HG03565 (cell line): ENCODE results near the gene MAGI2.
"Not testable (repeated sequence)": the region's sequence is repeated elsewhere in the genome, so short reads cannot be mapped to it uniquely, and the experiment has no call there.

Experiments
- ATAC-seq: cut with Tn5 transposase; IDR thresholded peaks from one replicate; pipeline ENCODE4 v1.9.1; 2021; ENCODE audit warnings: mild to moderate bottlenecking, moderate library complexity; ENCODE audit not compliant: unreplicated experiment

Gene MAGI2

DNA sequence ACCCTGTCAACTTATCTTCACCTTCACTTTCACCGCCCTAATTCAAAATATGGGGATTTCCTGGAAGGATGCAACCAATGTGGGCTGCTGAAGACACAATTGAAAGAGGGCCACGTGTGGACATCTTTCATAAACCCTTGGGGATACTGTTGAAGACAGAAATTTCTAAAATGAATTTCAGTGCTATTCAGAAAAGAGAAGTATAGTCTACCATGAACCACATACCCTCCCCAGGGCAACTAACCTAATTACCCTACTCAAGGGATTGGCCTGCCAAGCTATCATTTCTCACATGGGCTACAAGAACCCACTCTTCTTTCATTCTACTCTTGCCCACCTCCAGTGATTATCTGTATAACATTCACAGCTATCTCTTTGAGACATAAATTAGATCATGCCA is 1428.9 kb downstream of the MAGI2 start:
- ATAC-seq, result no peak

DNA sequence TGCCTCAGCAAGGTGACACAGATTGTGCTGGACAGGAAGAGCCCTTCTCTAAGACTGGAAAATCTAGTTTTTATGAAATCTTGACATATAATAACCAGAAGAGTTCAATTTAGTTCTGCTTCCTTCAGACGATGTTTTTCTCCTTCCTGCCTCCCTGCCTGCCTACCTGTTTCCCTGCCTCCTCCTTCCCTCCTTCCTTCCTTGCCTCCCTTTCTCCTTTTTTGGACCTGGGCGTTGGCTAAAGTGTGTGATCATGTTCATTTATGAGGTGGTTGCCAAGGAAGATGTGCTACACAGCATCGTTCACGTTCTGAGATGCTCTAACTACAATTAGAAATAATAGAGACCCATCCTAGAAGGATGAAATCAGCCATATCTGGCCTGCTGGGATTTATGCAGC is 1430.3 kb downstream of the MAGI2 start:
- no peak for ATAC-seq

GRCh38 chr7:78022165-78022564 is 1431.3 kb downstream of the MAGI2 start:
- no peak for ATAC-seq

- ATAC-seq, result no peak
These were observed 1432.6 kb downstream of the MAGI2 start for GRCh38 chr7:78020874-78021249.

GRCh38 chr7:78020136-78020873 is 1433.2 kb downstream of the MAGI2 start:
- peak; percentile 51 for ATAC-seq

DNA sequence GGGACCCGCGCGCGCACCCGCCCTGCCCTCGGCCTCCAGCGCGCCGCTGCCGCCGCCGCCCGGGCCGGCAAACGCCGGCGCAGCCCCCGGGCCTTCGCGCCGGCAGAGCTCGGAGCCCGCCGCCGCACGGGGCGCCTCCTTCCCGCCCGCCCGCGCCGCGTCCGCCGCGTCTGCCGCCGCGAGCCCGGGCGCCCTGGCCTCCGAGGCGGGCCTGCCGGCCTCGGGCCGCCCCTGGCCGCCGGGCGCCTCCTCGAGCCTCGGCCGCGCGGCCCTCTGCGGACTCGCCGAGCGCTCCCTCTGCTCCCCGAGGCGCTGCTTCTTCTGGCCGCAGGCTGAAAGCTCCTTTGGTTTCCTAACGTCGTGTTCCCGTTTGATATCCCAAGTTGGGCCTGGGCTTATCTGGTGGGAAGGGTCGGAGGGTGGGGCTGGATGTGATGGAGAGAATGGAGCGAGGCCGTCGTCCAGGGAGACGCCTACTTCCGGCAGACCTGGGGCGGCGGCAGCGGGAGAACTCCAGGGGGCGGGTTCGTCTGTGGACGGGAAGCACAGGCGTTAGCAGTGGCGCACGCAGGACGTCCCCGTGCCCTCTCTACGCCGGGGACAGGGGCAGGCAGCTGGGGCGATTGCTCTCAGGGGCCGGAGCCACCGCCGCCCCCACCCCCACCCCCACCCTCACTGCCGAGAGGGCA is 1433.9 kb downstream of the MAGI2 start:
- peak; percentile 62 for ATAC-seq

GRCh38 chr7:78018641-78019446 is 1434.6 kb downstream of the MAGI2 start:
- ATAC-seq, result peak; percentile 14

DNA sequence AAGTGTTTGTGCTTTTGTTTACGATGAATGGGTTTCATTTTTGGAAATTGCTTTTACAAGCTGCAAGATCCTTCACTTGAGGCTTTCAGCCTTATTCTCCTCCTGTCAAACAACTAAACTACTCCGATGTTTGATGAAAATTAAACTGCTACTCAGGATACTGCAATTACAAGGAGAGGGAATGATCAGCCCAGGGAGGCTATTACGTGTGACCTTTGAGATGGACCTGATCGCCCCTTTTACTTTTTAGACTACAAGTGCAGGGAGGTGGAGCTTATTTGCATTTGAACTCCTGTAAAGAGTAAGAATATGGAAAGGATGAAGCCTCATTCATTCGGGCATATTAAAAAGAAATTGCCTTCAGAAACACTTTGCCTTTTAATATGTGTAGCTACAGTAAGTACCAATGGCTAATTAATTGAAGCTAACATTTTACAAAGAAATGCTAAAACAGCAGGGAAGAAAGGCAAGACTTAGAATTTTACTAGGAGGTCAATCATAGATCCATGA is 1435.8 kb downstream of the MAGI2 start:
- ATAC-seq, result no peak

- no peak for ATAC-seq
These were observed 1437.8 kb downstream of the MAGI2 start for GRCh38 chr7:78015574-78016260.

GRCh38 chr7:78014401-78014800 is 1439.1 kb downstream of the MAGI2 start:
- ATAC-seq, result no peak

- no peak for ATAC-seq
These were observed 1440.1 kb downstream of the MAGI2 start for GRCh38 chr7:78013386-78013785.

GRCh38 chr7:78011642-78012041 is 1441.8 kb downstream of the MAGI2 start:
- no peak for ATAC-seq

DNA sequence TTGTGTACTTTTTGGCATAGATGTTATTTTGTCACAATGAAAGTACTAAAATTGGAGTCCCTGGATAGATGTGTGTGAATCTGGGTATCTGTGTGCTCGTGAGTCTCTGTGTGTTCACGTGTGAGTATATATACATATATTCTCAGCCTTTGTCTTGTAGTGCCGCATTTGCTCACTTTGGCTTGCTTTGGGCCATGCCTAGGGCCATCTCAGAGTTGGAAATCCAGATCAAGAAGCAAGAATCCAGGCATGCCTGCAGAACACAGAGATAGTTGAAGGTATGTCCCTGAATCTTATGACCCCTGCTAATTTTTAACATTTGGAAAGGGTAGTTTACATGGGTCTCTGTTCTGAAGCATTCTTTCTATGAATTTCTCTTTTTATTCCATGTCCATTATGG is 1446.2 kb downstream of the MAGI2 start:
- ATAC-seq, result no peak

GRCh38 chr7:78006063-78006755 is 1447.3 kb downstream of the MAGI2 start:
- no peak for ATAC-seq

- ATAC-seq, result no peak
These were observed 1450.8 kb downstream of the MAGI2 start for GRCh38 chr7:78002715-78003114.

DNA sequence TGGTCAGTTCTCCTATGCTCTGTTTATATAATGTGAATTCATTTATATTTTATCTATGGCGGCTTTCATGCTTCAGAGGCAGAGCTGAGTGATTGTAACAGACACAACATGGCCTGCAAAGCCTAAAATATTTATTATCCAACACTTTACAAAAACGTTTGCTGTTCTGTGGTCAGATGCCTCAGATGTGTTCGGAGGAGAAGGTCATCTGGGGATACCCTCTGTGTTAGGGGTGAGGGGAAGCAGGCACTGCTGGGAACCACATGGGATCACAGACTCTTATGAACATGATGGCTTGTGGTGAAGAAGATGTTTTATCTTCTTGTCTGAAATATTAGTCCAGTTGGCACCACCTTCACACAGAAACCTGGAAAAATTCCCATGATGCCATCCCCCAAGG is 1451.4 kb downstream of the MAGI2 start:
- no peak for ATAC-seq

GRCh38 chr7:77999168-77999567 is 1454.3 kb downstream of the MAGI2 start:
- ATAC-seq, result not testable (repeated sequence)

GRCh38 chr7:77995717-77996116 is 1457.8 kb downstream of the MAGI2 start:
- ATAC-seq, result no peak

DNA sequence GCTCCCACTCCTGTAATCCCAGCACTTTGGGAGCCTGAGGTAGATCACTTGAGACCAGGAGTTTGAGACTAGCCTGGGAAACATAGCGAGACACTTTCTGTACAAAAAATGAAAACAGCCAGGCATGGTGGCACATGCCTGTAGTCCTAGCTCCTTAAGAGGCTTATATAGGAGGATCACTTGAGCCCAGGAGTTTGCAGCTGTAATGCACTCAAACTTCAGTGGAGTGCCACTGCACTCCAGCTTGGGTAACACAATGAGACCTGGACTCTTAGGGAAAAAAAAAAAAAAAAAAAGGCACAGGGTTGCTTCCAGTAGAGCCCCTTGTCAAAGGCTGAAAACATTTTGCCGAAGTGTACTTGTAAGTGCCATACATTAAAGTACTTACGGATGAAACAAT is 1459.6 kb downstream of the MAGI2 start:
- ATAC-seq, result no peak

DNA sequence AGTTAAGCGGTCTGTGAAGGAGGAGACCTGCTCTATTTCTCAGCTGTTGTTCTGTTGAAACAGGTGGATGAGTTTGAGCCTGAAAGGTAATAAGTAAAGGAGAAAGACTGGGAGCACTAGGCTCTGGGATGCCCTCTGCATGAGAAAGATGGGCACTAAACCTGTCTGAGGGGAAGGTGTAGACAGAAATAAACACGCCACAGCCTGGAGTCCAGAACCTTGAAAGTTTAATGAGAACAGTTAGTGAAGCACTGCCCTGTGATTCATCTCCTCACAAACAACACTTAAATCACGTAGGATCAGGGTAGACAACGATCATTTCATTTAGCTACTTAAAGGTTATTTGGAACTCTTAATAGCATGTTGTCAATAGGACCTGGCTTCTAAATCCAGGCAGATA is 1461.8 kb downstream of the MAGI2 start:
- ATAC-seq, result no peak
